Right lung (tissue), 5 donors: Measurements from ENCODE around the gene CADM4. TPM values are rescaled to one million over a fixed set of nuclear protein-coding genes. Genes with fewer than 3 reads are reported as not detected.
"Not testable (repeated sequence)": the region's sequence is repeated elsewhere in the genome, so short reads cannot be mapped to it uniquely, and the experiment has no call there.

Experiments
- DNase-seq, 2 donors: peaks; one replicate each; pipeline ENCODE4 v3.0.0-alpha.2; 2013
- polyA plus RNA-seq, 5 donors: library from polyadenylated mRNA; unstranded; fragments of 120-200 nt; gene quantifications; one replicate each; pipeline versions ENCODE4 v1.2.1 to v1.2.3, GENCODE V29; 2013; ENCODE audit warnings: inconsistent platforms in 1 of 5, low replicate concordance in 1 of 5; ENCODE audit not compliant: insufficient read length in 5 of 5, insufficient read depth in 1 of 5

Gene CADM4
- polyA plus RNA-seq, 5 donors = 17.5 to 25.8 (median 19.2) TPM

DNA sequence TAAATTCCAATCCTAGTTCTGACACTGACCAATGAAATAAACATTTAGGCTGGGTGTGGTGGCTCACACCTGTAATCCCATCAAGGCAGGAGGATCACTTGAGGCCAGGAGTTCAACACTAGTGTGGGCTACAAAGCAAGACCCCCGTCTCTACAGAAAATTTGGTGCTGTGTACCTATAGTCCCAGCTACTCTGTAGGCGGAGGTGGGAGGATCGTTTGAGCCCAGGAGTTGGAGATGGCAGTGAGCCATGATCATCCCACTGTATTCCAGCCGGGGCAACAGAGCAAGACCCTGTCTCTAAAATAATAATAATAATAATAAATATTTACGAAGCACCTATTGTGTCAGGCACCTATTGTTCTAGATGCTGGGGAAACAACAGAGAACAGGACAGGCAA, 50.4 kb downstream of the CADM4 start:
- no peak for DNase-seq

DNA sequence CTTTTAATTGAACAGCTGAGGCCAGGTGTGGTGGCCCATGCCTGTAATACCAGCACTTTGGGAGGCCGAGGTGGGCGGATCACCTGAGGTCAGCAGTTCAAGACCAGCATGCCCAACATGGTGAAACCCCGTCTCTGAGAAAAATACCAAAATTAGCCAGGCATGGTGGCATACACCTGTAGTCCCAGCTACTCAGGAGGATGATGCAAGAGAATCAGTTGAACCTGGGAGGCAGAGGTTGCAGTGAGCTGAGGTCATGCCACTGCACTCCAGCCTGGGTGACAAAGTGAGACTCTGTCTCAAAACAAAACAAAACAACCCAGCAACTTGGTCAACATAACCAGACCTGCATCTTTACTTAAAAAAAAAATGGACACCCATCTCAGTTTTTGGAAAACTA, 52.6 kb downstream of the CADM4 start:
- DNase-seq = not testable (repeated sequence)

DNA sequence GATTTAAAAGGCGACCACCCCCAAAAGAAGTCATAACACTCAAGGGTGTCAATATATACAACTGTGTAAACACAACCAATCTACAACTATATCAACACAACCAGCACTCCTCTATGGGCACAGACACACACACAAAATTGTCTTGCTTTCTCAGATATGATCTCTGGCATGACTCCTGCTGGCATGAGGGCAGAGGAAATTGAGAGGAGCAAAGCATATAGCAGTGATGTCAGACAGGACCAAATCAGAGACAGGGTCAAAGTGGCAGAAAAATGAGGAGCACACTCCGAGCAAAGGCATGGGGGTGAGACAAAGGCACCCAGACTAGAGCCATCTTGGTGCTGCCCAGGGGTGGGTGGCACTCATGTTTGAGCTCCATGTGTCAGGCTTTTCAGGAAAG, 53.3 kb downstream of the CADM4 start:
- DNase-seq = no peak

DNA sequence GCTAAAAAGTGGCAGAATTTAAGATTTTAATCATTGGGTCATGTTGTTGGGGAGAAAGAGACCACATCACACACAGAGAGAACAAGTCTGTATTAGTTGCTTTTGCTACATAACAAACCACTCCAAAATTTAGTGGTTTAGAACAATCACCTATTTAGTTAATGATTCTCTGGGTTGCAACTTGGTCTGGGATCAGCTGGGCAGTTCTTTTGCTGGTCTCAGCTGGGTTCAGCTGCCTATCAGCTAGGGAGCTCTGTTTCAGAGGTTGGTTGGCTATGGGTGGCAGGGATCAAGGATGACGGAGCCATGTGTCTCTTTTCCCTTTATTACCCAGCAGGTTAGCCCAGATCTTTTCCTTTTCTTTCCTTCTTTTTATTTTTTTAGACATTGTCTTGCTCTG, 55.2 kb downstream of the CADM4 start:
- DNase-seq = no peak

DNA sequence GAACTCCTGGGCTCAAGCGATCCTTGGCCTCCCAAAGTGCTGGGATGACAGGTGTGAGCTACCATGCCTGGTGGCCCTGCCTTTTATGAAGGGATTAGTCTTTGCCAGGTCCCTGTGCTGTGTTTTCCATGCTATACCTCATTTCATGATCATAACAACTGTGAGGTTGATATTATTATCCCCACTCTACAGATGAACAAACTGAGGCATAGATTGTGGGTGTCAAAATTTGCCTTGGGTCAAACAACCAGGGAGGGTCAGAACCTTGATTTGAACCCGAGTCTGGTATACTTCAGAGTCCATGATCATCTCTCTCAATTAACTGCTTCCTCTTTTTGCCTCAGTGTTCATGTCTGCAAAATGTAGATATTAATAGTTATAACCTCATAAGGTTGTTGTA, 57.2 kb downstream of the CADM4 start:
- no peak for DNase-seq

DNA sequence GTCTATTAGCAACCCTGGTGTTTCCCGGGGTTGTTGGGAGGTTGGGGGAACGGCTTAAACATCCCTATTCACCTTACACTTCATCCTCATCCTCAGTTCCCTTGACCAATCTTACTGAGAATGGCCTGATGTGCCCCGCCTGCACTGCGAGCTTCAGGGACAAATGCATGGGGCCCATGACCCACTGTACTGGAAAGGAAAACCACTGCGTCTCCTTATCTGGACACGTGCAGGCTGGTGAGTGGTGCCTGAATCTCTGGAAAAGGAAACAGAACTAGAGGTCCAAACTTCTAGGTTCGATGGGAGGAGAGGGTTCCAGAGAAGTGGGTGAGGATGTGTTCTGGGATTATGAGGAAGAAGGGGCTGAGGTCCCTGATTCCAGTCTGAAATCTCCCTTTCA, 58.2 kb downstream of the CADM4 start:
- no peak for DNase-seq

DNA sequence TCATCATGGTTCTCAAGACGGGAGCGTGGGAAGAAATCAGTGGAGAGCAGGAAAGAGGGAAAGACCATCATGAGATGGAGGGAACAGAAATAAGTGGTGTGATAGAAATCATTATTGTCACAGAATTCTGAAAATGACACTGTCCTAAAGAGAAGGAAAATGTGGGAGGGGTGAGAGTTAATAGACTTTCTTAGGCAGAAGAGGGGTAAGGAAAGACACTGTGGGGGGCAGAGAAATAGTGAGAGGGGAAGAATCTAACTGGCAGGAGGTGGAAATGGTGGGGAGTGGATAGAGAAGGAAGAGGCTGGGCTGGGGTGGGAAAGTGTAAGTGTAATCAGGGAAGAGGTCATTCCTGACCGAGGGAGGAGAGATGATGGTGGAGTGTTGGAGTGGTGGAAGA, 60.9 kb downstream of the CADM4 start:
- DNase-seq = no peak

DNA sequence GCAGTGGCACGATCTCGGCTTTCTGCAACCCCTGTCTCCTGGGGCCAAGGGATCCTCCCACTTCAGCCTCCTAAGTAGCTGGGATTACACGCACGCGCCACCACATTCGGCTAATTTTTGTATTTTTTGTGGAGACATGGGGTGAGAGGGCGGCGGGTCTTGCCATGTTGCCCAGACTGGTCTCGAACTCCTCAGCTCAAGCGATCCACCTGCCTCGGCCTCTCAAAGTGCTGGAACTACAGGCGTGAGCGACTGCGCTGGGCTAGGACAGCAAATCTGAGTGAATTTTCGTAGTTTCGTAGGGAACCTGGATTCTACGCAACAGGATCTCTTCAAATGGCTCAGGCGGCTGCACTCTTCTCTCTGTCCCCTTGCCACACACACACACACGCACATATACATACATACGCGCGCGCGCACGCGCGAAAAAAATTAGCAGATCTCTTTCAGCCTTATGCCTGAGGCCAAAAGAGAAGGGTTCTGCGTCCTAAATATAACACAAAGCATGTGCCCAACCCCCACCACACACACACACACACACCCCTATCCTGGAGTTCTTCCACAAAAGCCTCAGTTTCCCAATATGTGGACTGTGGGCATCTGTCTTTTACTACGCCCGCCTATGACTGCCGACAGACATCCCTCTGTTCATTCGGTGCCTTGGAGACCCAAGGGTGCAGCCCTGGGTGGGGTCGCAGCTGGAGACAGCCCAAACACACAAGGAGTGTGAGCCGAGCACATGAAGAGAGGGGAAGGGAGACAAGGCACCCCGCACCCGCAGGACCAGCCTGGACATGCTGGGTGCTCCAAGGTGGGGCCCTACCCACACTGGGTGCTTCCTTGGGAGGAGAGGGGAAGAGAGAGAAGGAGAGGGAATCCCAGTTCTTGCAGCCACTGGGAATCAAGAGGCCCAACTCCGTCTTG, 63.4 kb downstream of the CADM4 start:
- peak in 1 of 2 donors; percentile 25 for DNase-seq

DNA sequence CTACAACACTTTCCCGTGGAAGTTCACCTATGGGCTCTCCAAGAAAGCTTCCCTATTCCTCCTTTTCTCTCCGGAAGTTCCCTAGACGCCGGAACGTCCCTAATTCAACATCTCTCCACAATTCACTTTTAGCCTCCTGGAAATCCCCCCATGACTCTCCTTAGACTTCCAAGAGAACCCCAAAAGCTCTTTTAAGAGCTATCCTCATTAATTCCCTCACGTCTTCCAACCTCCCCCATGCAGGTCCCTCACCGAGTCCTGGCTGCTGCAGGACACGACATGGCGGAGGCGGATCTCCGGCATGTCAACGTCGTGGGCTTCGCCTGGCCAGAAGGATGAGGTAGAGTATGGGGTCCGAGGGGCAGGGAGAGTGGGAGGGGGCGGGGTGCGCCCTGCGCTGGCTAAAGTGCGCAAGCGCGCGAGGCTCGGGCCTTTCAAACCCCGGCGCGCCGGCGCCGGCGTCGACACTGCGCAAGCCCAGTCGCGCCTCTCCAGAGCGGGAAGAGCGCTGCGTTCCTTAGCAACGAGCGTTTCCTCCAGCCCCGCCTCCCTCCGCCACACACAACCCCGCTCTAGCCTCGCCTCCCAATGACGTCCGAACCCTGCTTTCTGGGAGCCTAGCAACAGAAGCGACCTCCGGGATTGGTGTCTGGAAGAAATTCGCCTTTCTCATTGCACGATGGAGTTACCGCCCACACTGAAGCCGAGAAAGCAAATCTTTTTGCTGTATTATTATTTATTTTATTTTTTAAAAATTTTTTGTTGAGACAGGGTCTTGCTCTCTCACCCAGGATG, 64.3 kb downstream of the CADM4 start, which contains the start of the genes PINLYP and XRCC1:
Gene PINLYP, plus strand, starts transcription at position 646 of the 795 bp plus-strand sequence. CDS start 1,391 bp downstream, outside the sequence.
Gene XRCC1, minus strand, starts transcription at position 372 of the 795 bp plus-strand sequence. Its CDS starts 69 bp downstream, at position 303.
- DNase-seq = peak; percentile 98 to 99

DNA sequence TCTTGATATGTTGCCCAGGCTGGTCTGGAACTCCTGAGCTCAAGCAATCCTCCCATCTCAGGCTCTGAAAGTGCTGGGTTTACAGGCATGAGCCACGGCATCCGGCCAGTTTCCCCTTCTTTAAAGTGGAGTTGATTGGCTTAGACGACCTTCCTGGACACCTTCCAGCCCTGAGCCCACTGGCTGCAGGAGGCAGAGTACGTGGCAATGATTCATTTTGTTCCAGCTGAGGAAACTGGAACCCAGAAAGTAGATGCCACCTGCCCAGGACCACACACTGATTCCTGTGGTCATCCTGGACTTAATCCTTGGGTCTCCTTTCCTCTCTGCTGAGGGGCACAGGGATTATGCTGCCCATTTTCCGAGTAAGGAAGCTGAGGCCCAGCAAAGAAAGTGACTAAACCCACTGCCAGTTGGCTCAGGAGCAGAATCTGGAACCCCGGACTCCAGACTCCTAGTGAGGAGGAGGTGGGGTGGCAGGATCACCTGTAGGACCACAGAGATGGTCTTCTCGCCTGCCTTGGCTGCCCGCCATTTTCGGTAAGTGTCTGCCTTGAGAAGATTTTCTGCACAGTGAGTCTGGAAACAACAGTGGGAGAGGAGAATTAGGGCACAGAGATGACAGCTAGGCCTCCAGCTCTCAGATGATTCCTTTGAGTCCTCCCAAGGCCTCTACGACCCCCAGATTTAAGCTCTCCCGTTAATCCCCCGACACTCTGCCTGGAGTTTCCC, 65.1 kb downstream of the CADM4 start:
- DNase-seq = no peak

Other genes starting within 250 kb of the CADM4 start
- gene TEX101, start 225.0 kb downstream of the CADM4 start, polyA plus RNA-seq = under 1 TPM in 1 of 5 donors, not detected in 4; 0.09 TPM
- gene LYPD3, start 174.2 kb downstream of the CADM4 start, polyA plus RNA-seq = 1 to 10 TPM; 1.1 to 2.2 (median 1.4) TPM
- 10 to 100 TPM in 3 of 5 donors, 1 to 10 TPM in 2; 7.3 to 13.7 (median 11.5) TPM for gene PHLDB3, start 135.1 kb downstream of the CADM4 start, polyA plus RNA-seq
- 10 to 100 TPM; 18.2 to 24.1 (median 20.5) TPM for gene ETHE1, start 112.6 kb downstream of the CADM4 start, polyA plus RNA-seq
- 1 to 10 TPM; 1.3 to 3.8 (median 2.1) TPM for gene ZNF575, start 106.7 kb downstream of the CADM4 start, polyA plus RNA-seq
- 10 to 100 TPM; 50.7 to 61.1 (median 54.6) TPM for gene XRCC1, start 64.3 kb downstream of the CADM4 start, polyA plus RNA-seq
- gene PINLYP, start 64.0 kb downstream of the CADM4 start, polyA plus RNA-seq = 10 to 100 TPM; 17.1 to 20.5 (median 18.2) TPM
- 10 to 100 TPM; 14.6 to 19.0 (median 16.1) TPM for gene IRGQ, start 43.7 kb downstream of the CADM4 start, polyA plus RNA-seq
- gene ZNF576, start 43.3 kb downstream of the CADM4 start, polyA plus RNA-seq = 10 to 100 TPM in 3 of 5 donors, 1 to 10 TPM in 2; 10.0 to 14.4 (median 10.6) TPM
- gene SRRM5, start 27.8 kb downstream of the CADM4 start, polyA plus RNA-seq = 1 to 10 TPM; 1.6 to 3.0 (median 1.7) TPM
- gene ZNF428, start 20.2 kb downstream of the CADM4 start, polyA plus RNA-seq = 100 to 1,000 TPM in 1 of 5 donors, 10 to 100 TPM in 4; 72.1 to 136 (median 77.7) TPM
- 10 to 100 TPM; 13.4 to 19.9 (median 17.2) TPM for gene PLAUR, start 30.3 kb upstream of the CADM4 start, polyA plus RNA-seq
- not detected for gene IRGC, start 76.2 kb upstream of the CADM4 start, polyA plus RNA-seq
- gene SMG9, start 115.1 kb upstream of the CADM4 start, polyA plus RNA-seq = 10 to 100 TPM; 49.8 to 70.9 (median 54.0) TPM
- 1 to 10 TPM; 1.3 to 2.6 (median 1.6) TPM for gene KCNN4, start 141.1 kb upstream of the CADM4 start, polyA plus RNA-seq
- under 1 TPM; 0.30 to 0.49 (median 0.40) TPM for gene LYPD5, start 162.6 kb upstream of the CADM4 start, polyA plus RNA-seq
- 10 to 100 TPM; 10.0 to 24.2 (median 22.8) TPM for gene ZNF283, start 187.5 kb upstream of the CADM4 start, polyA plus RNA-seq
- gene ZNF404, start 244.1 kb upstream of the CADM4 start, polyA plus RNA-seq = 10 to 100 TPM; 13.9 to 23.3 (median 20.9) TPM